HG03095 (cell line): ENCODE data around the gene ADPRM.
"Not testable (repeated sequence)": the region's sequence is repeated elsewhere in the genome, so short reads cannot be mapped to it uniquely, and the experiment has no call there.

Experiments used
- ATAC-seq: cut with Tn5 transposase; IDR thresholded peaks from one replicate; pipeline ENCODE4 v1.9.1; 2021; ENCODE audit warnings: moderate library complexity; ENCODE audit not compliant: unreplicated experiment

Gene ADPRM

GRCh38 chr17:10698096-10698818, 863 bp downstream of the ADPRM start:
- no peak for ATAC-seq

- ATAC-seq, result no peak
Observed at GRCh38 chr17:10699856-10700255, 2.5 kb downstream of the ADPRM start.

- ATAC-seq, result no peak
Observed at GRCh38 chr17:10702574-10702973, 5.2 kb downstream of the ADPRM start.

- ATAC-seq, result no peak
Observed at GRCh38 chr17:10705727-10706126, 8.3 kb downstream of the ADPRM start.

DNA sequence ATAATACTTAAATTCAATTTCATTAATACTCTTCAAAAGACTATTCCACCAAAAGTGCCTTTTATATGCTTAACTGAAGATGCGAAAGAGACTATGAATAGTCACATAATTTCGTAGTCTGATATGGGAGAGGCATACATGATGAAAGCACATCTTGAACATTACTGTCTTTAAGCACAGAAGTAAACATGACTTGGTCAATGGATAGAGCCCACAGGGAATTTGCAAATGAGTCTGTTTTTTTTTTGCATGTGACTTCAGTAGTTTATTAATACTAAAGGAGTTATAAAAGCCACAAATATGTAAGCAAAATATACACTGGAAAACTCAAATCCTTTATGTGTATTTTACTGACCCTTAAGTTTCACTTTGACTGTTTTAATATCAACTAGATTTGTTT, 15.9 kb downstream of the ADPRM start:
- no peak for ATAC-seq

GRCh38 chr17:10716218-10716617, 18.8 kb downstream of the ADPRM start:
- no peak for ATAC-seq

DNA sequence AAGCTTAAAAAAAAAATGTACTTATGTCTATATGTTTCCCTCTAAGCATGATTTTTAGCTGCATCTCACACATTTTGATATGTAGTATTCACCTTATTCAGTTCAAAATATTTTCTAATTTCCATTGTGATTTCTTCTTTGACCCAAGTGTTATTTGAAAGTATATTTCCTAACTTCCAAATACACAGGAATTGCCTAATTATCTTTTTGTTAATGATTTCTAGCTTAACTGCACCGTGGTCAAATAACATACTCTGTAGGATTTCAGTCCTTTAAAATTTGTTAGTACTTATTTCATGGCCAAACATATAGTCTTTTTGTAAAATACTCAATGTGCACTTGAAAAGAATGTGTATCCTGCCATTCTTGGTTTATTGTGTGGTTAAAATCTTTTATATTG, 21.2 kb downstream of the ADPRM start:
- no peak for ATAC-seq

- no peak for ATAC-seq
Observed at GRCh38 chr17:10724546-10725195, 27.3 kb downstream of the ADPRM start.

GRCh38 chr17:10725262-10725661, 27.9 kb downstream of the ADPRM start:
- ATAC-seq, result no peak

GRCh38 chr17:10726196-10726595, 28.8 kb downstream of the ADPRM start:
- ATAC-seq, result no peak

- ATAC-seq, result no peak
Observed at GRCh38 chr17:10727192-10727591, 29.8 kb downstream of the ADPRM start.

DNA sequence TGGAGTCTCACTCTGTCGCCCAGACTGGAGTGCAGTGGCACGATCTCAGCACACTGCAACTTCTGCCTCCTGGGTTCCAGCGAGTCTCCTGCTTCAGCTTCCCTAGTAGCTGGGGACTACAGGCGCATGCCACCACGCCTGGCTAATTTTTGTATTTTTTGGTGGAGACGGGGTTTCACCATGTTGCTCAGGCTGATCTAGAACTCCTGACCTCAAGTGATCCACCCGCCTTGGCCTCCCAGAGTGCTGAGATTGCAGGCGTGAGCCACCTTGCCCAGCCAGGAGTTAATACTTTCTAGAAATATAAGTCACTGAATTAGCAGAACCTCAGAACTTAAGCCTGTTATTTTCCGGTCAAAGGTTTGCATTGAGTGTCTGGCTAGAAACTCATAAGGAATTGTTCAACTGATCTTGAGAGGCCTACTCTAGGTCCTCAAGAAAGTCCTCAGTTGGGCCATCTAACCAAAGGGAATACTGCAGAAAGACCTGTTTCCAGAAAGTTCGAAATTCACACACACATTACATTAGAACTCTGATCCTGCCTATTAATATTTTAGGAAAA, 31.0 kb downstream of the ADPRM start:
- no peak for ATAC-seq

DNA sequence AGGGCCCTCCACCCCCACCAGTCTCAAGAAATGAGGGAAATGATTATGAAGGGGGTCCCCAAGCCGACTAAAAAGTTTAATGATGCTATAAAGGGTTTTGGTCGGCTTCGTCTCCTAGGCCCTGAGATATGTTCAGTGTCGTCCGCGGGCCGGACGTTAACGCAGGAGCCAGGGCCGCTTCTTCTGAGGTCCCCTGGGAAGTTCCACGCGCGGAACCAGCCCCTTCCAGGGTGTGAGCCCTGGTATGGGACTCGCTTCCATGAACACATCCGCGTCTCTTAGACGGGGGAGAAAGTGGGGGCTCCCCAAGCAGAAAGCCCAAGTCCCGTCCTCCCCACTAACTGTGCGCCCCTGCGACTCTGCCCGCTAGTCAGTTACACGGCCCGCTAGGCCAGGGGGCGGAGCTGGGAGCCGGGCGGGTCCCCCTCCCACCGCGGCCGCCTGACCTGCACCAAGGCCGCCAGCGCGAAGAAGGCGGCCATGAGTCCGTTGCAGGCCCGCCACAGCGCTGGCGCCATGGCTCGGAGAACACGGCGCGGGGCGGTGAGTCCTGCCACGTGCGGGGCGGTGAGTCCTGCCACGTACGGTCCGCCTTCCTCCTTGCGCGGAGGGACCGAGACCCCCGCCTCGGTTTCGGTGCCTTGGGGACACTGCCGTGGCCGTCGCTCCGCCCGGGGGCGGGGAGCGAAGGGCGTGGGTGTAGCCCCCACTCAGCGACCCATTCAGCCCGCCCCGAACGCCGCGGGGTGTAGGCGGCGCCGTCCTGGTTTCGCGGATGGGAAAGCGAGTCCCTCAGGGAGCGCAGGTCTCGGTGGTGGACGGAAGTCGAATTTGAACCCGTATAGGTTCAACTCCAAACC, 32.2 kb downstream of the ADPRM start, which contains the start of gene TMEM220:
Gene TMEM220, minus strand, starts transcription at position 690 of the 860 bp plus-strand sequence. Its CDS starts 172 bp downstream, at position 518.
- ATAC-seq, result peak; percentile 74

- not testable (repeated sequence) for ATAC-seq
Observed at GRCh38 chr17:10730247-10730646, 32.9 kb downstream of the ADPRM start.

DNA sequence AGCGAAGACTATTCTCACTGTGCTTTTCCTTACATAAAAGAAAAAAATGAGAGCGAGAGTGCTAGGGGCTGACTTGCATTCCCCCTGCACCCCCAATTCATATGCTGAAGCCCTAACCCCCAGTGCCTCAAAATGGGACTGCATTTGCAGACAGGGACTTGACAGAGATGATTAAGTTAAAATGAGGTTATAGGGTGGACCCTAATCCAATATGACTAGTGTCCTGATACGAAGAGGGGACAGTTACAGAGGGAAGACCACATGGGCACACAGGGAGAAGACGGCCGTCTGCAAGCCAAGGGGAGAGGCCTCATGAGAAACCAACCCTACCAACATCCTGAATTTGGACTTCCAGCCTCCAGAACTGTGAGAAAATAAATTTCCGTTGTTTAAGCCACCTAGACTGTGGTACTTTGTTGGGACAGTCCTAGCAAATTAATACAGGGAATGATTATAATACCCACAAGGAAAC, 34.0 kb downstream of the ADPRM start:
- ATAC-seq, result no peak

GRCh38 chr17:10732121-10732520, 34.7 kb downstream of the ADPRM start:
- not testable (repeated sequence) for ATAC-seq

DNA sequence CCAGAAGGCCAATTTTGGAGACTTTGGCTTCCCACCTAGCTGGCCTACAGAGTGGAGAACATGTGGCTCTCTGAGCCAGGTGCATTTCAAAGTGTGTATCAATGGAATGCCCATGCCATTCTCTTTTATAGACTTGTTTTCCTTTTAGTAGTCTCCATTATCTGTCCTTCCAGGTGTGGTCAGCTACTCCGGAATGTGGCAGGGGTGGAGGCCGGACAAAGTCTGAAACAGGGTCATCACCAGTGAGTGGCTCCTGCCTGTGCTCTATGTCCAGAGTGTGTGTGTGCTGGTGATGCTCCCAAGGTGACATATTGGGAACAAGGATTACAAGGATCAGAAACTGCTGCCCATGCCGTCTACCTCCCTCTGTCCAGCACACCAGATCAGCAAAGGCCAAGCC, 36.3 kb downstream of the ADPRM start:
- ATAC-seq, result no peak

DNA sequence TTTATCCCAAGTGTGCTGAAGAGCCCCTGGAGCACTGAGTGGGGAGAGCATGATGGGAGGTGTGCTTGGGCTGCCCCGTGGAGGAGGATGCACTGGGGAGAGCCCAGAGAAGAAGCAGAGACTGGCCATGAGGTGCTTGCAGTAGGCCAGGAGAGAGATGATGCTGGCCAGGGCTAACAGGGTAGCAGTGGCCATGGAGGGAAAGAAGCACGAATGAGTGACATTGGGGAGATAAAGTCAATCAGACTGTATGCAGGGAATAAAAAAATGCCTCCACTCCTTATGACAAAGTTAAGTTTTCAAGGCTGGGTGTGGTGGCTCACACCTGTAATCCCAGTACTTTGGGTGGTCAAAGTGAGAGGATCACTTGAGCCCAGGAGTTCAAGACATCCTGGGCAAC, 37.9 kb downstream of the ADPRM start:
- ATAC-seq, result no peak

- no peak for ATAC-seq
Observed at GRCh38 chr17:10735821-10736220, 38.4 kb downstream of the ADPRM start.

- ATAC-seq, result no peak
Observed at GRCh38 chr17:10737168-10737622, 39.8 kb downstream of the ADPRM start.

- no peak for ATAC-seq
Observed at GRCh38 chr17:10737736-10738135, 40.3 kb downstream of the ADPRM start.
